HEK293 (cell line): ENCODE data around the gene LRP1-AS.

Source experiments
- CTCF ChIA-PET: fragments of 350-600 bp; formaldehyde crosslinking; extraction: SDS; loops from one replicate; lab custom pipeline; 2021; ENCODE audit warnings: antibody characterized with exemption; lab: Yijun Ruan, JAX
- POLR2A ChIA-PET: fragments of 300-600 bp; formaldehyde crosslinking; extraction: SDS; loops from one replicate; lab custom pipeline; 2020; ENCODE audit warnings: antibody characterized with exemption, inconsistent platforms; lab: Yijun Ruan, JAX
- H3K27ac ChIP-seq: fragments of 200-500 bp; sonication (Bioruptor generic); 2 replicates; pipeline ENCODE4 v1.5.1; 2014; ENCODE audit warnings: low read depth, low read length, control low read depth, inconsistent platforms; ENCODE audit errors: extremely low read depth
- H3K36me3 ChIP-seq, 2 experiments: fragments of 200-500 bp in 1 of 2; sonication (Bioruptor generic) in 1 of 2; 1 replicate in 1 of 2; 2 replicates in 1 of 2; pipeline ENCODE4 v1.5.1; 2014 to 2017; ENCODE audit warnings: inconsistent platforms in 2 of 2, low read length in 2 of 2; ENCODE audit not compliant: control insufficient read depth in 2 of 2, insufficient read depth in 1 of 2
- H3K4me1 ChIP-seq: fragments of 200-500 bp; sonication (Bioruptor generic); 2 replicates; pipeline ENCODE4 v1.5.1; 2014; ENCODE audit warnings: mild to moderate bottlenecking, low read length, inconsistent platforms; ENCODE audit not compliant: control insufficient read depth, insufficient read depth
- H3K4me3 ChIP-seq: 2 replicates; pipeline ENCODE4 v1.5.1; 2011; ENCODE audit warnings: low read depth, mild to moderate bottlenecking, control low read depth, low read length, moderate library complexity
- H3K9me3 ChIP-seq: fragments of 200-500 bp; sonication (Bioruptor generic); 2 replicates; pipeline ENCODE4 v1.5.1; 2014; ENCODE audit warnings: low read depth, low read length, inconsistent platforms; ENCODE audit not compliant: control insufficient read depth, insufficient read depth
- GLIS1 ChIP-seq: fragments of 450-650 bp; formaldehyde crosslinking; IDR thresholded peaks from 2 replicates; pipeline ENCODE4 v1.5.1; 2016; ENCODE audit warnings: missing biosample characterization, missing genetic modification characterization
- MYNN ChIP-seq: fragments of 450-650 bp; formaldehyde crosslinking; IDR thresholded peaks from 2 replicates; pipeline ENCODE4 v1.5.1; 2016; ENCODE audit warnings: missing biosample characterization, missing genetic modification characterization, borderline replicate concordance
- PRDM1 ChIP-seq: fragments of 450-650 bp; formaldehyde crosslinking; IDR thresholded peaks from 2 replicates; pipeline ENCODE4; 2016; ENCODE audit warnings: missing biosample characterization, missing genetic modification characterization
- TSHZ1 ChIP-seq: fragments of 450-650 bp; formaldehyde crosslinking; IDR thresholded peaks from 2 replicates; pipeline ENCODE4 v1.5.1; 2016; ENCODE audit warnings: missing biosample characterization, missing genetic modification characterization, borderline replicate concordance
- ZBTB49 ChIP-seq: fragments of 450-650 bp; formaldehyde crosslinking; IDR thresholded peaks from 2 replicates; pipeline ENCODE4 v1.5.1; 2016; ENCODE audit warnings: missing biosample characterization, missing genetic modification characterization, low read depth
- ZNF174 ChIP-seq: fragments of 450-650 bp; formaldehyde crosslinking; IDR thresholded peaks from 2 replicates; pipeline ENCODE4 v1.5.0; 2017; ENCODE audit warnings: missing biosample characterization, mild to moderate bottlenecking, missing genetic modification characterization
- ZNF274 ChIP-seq, 2 experiments: fragments of 200-500 bp in 1 of 2; fragments of 450-650 bp in 1 of 2; sonication (Bioruptor generic) in 1 of 2; formaldehyde crosslinking in 1 of 2; IDR thresholded peaks; 2 replicates each; pipeline versions ENCODE4 v1.5.1 to v1.6.1; 2014 to 2016; ENCODE audit warnings: borderline replicate concordance in 1 of 2, inconsistent platforms in 1 of 2, low read length in 1 of 2, missing biosample characterization in 1 of 2, missing genetic modification characterization in 1 of 2
- ZNF354C ChIP-seq: fragments of 450-650 bp; formaldehyde crosslinking; IDR thresholded peaks from 2 replicates; pipeline ENCODE4 v1.5.1; 2016; ENCODE audit warnings: missing biosample characterization, missing genetic modification characterization, low read depth, borderline replicate concordance
- ZNF549 ChIP-seq: fragments of 450-650 bp; IDR thresholded peaks from 2 replicates; pipeline ENCODE4 v1.5.1; 2018; ENCODE audit warnings: missing biosample characterization, missing genetic modification characterization, mild to moderate bottlenecking, inconsistent platforms, moderate library complexity
- ZNF621 ChIP-seq: fragments of 450-650 bp; formaldehyde crosslinking; IDR thresholded peaks from 2 replicates; pipeline ENCODE4 v1.5.1; 2017; ENCODE audit warnings: missing biosample characterization, missing genetic modification characterization
- ZSCAN30 ChIP-seq: fragments of 450-650 bp; IDR thresholded peaks from 2 replicates; pipeline ENCODE4 v1.5.1; 2018; ENCODE audit warnings: missing biosample characterization, mild to moderate bottlenecking, missing genetic modification characterization, moderate library complexity
- TF ChIP-seq, protein P1 (sequence below): fragments of 450-650 bp; formaldehyde crosslinking; IDR thresholded peaks from 2 replicates; pipeline ENCODE4 v1.5.1; 2017; ENCODE audit warnings: missing biosample characterization, missing genetic modification characterization
- TF ChIP-seq, protein P2 (sequence below): fragments of 450-650 bp; formaldehyde crosslinking; IDR thresholded peaks from 2 replicates; pipeline ENCODE4 v1.5.1; 2016; ENCODE audit warnings: missing biosample characterization, missing genetic modification characterization, low read depth
- TF ChIP-seq, protein P3 (sequence below): fragments of 450-650 bp; formaldehyde crosslinking; IDR thresholded peaks from 2 replicates; pipeline ENCODE4 v1.5.1; 2016; ENCODE audit warnings: missing biosample characterization, missing genetic modification characterization

LRP1-AS gene

DNA sequence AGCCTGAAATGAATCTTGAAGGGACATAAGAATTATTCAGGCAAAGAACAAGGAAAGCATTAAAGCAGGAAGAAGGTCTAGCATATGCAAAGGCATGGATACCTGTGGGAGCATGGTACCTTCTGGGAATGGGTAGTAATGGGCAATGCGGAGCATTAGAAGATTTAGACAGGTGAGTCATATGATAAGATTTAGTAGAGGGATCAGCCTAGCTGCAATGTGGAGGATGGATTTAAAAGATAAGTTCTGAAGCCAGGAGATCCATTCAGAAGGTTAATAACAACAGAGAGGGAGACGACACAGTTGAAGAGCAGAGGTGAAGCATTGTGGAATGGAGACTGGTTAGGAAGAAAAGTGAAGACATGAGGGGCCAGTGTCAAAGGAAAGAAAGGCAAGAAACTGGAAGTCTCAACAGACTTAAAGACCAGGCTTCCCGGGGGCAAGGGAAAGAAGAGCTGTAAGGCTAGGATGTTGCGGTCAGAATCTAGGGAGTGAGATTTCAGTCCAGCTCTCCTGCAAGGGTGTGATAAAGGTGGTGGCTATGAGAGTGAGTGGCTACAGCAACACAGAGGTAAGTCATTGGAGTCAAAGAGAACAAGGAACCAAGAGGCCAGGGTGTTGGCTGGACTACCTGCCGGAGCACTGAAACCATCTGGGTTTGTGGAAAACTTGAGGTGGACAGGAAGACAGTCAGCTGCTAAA lies 30.7 kb downstream of the LRP1-AS start:
- TF ChIP-seq ZBTB49 (tag by site-specific recombination) (no peak), ZNF174 (no peak), ZNF274 (IDR thresholded peaks at IDR 0.05; ENCODE audit: low read length) (no peak), ZNF274 (tag by site-specific recombination; IDR thresholded peaks at IDR 0.05; ENCODE audit: borderline replicate concordance) (no peak), PRDM1 (tag by site-specific recombination) (no peak), MYNN (tag by site-specific recombination) (no peak), ZNF549 (tag by site-specific recombination) (no peak), TSHZ1 (tag by site-specific recombination) (no peak), ZNF354C (tag by site-specific recombination) (no peak), ZNF621 (tag by site-specific recombination) (no peak), ZSCAN30 (tag by site-specific recombination) (no peak), GLIS1 (tag by site-specific recombination) (no peak)
- TF ChIP-seq, protein P1, sequence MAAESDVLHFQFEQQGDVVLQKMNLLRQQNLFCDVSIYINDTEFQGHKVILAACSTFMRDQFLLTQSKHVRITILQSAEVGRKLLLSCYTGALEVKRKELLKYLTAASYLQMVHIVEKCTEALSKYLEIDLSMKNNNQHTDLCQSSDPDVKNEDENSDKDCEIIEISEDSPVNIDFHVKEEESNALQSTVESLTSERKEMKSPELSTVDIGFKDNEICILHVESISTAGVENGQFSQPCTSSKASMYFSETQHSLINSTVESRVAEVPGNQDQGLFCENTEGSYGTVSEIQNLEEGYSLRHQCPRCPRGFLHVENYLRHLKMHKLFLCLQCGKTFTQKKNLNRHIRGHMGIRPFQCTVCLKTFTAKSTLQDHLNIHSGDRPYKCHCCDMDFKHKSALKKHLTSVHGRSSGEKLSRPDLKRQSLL, result no peak
- TF ChIP-seq, protein P2, sequence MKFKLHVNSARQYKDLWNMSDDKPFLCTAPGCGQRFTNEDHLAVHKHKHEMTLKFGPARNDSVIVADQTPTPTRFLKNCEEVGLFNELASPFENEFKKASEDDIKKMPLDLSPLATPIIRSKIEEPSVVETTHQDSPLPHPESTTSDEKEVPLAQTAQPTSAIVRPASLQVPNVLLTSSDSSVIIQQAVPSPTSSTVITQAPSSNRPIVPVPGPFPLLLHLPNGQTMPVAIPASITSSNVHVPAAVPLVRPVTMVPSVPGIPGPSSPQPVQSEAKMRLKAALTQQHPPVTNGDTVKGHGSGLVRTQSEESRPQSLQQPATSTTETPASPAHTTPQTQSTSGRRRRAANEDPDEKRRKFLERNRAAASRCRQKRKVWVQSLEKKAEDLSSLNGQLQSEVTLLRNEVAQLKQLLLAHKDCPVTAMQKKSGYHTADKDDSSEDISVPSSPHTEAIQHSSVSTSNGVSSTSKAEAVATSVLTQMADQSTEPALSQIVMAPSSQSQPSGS, result no peak
- TF ChIP-seq, protein P3, sequence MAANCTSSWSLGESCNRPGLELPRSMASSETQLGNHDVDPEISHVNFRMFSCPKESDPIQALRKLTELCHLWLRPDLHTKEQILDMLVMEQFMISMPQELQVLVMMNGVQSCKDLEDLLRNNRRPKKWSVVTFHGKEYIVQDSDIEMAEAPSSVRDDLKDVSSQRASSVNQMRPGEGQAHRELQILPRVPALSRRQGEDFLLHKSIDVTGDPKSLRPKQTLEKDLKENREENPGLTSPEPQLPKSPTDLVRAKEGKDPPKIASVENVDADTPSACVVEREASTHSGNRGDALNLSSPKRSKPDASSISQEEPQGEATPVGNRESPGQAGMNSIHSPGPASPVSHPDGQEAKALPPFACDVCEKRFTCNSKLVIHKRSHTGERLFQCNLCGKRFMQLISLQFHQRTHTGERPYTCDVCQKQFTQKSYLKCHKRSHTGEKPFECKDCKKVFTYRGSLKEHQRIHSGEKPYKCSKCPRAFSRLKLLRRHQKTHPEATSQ, result no peak
- no peaks in the 10 kb centered on the region for H3K9me3 ChIP-seq
- POLR2A ChIA-PET, result interaction anchor here (1.1 kb wide), 1 partner anchor 11 kb away, joined by 6 read pairs; the partner anchor contains the start of gene LRP1
- H3K27ac ChIP-seq, result no peak overlapping the region
- no peaks in the 10 kb centered on the region for H3K36me3 ChIP-seq
- no peak overlapping the region for H3K4me3 ChIP-seq
- CTCF ChIA-PET, result interaction anchor here (0.7 to 2.3 kb wide), 9 partner anchors 8 to 361 kb away, joined by 3 to 23 read pairs (median 3); no protein-coding TSS in a partner anchor
- H3K4me1 ChIP-seq, result no peaks in the 10 kb centered on the region
